Cardiac muscle cell (in vitro differentiated cells and primary cell): ENCODE data around the gene SCAF1. TPM values are rescaled to one million over a fixed set of nuclear protein-coding genes. Genes with fewer than 3 reads are reported as not detected.

Experiments used
- DNase-seq, 2 donors: peaks; one replicate each; pipeline versions ENCODE4 v3.0.0 to v3.0.0-alpha.2; 2010 to 2017; ENCODE audit warnings: low read depth in 1 of 2, low spot score in 1 of 2
- H3K27ac ChIP-seq: fragments of 200-600 bp; sonication (generic); 2 replicates; pipeline ENCODE4 v1.5.1; 2016
- H3K27me3 ChIP-seq: fragments of 200-600 bp; sonication (generic); 2 replicates; pipeline ENCODE4 v1.6.0; 2016; ENCODE audit warnings: control low read depth
- H3K36me3 ChIP-seq: fragments of 200-600 bp; sonication (generic); 2 replicates; pipeline ENCODE4 v1.5.1; 2016; ENCODE audit warnings: control low read depth
- H3K4me1 ChIP-seq: fragments of 200-600 bp; sonication (generic); 2 replicates; pipeline ENCODE4 v1.8.1; 2017; ENCODE audit warnings: low read depth, mild to moderate bottlenecking, mixed run types
- H3K4me3 ChIP-seq: fragments of 200-600 bp; sonication (generic); 2 replicates; pipeline ENCODE4 v1.5.1; 2016; ENCODE audit warnings: mild to moderate bottlenecking
- H3K9me3 ChIP-seq: fragments of 200-600 bp; sonication (generic); 2 replicates; pipeline ENCODE4 v1.5.1; 2017; ENCODE audit warnings: low read depth, mild to moderate bottlenecking, control low read depth
- polyA plus RNA-seq: library from polyadenylated mRNA; unstranded; fragments of >200 nt; fragmentation: Nextera tagmentation; extraction: Ambion mirVana; gene quantifications from 2 replicates; pipeline ENCODE4 v1.2.1, GENCODE V29; 2016
- total RNA-seq: library from RNA; depleted of rRNA; stranded (reverse); fragments of >200 nt; gene quantifications from 2 replicates; pipeline ENCODE4 v1.2.3, GENCODE V29; 2016
- TF ChIP-seq, protein P1 (sequence below): IDR thresholded peaks from 2 replicates; pipeline ENCODE4 v1.5.1; 2012; ENCODE audit warnings: low read depth, mild to moderate bottlenecking, low read length

The SCAF1 gene
- total and polyA plus RNA-seq, 2 experiments from 2014 or later, result 16.4 to 71.0 TPM

DNA sequence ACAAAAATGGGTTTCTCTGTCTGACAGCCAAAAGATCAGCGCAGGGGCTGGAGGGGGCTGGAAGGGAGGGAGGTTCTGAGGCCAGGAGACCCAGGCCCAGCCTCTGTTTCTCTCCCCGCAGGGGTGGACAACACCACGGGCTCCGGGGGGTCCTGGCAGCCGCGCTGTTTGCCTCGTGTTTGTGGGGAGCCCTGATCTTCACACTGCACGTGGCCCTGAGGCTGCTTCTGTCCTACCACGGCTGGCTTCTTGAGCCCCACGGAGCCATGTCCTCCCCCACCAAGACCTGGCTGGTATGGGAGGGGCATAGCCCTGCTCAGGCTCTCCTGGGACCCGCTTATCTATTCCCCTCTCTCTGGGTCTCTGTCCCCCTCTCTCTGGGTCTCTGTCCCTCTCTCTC, 58.6 kb downstream of the SCAF1 start:
- TF ChIP-seq, protein P1, sequence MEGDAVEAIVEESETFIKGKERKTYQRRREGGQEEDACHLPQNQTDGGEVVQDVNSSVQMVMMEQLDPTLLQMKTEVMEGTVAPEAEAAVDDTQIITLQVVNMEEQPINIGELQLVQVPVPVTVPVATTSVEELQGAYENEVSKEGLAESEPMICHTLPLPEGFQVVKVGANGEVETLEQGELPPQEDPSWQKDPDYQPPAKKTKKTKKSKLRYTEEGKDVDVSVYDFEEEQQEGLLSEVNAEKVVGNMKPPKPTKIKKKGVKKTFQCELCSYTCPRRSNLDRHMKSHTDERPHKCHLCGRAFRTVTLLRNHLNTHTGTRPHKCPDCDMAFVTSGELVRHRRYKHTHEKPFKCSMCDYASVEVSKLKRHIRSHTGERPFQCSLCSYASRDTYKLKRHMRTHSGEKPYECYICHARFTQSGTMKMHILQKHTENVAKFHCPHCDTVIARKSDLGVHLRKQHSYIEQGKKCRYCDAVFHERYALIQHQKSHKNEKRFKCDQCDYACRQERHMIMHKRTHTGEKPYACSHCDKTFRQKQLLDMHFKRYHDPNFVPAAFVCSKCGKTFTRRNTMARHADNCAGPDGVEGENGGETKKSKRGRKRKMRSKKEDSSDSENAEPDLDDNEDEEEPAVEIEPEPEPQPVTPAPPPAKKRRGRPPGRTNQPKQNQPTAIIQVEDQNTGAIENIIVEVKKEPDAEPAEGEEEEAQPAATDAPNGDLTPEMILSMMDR, result no peak
- Histone ChIP-seq H3K27me3 (no peaks in the 10 kb centered on the region), H3K4me3 (no peak overlapping the region), H3K27ac (no peak overlapping the region), H3K4me1 (no peaks in the 10 kb centered on the region), H3K9me3 (no peaks in the 10 kb centered on the region), H3K36me3 (no peaks in the 10 kb centered on the region)
- DNase-seq, result no peak

DNA sequence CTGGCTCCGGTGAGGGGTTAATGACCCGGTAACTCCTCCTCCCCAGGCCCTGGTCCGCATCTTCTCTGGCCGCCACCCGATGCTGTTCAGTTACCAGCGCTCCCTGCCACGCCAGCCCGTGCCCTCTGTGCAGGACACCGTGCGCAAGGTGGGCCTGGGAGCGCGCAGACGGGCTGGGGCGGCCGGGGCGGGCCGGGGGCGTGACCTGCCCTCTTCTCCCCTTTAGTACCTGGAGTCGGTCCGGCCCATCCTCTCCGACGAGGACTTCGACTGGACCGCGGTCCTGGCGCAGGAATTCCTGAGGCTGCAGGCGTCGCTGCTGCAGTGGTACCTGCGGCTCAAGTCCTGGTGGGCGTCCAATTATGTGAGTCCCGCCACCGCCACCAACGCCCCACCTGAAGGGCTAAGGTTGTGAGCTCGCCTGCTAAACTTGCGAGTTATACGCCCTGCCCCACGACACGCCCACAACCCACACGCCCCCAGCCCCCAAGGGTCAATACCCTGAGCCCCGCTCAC, 59.3 kb downstream of the SCAF1 start:
- Histone ChIP-seq H3K4me1 (no peaks in the 10 kb centered on the region), H3K36me3 (no peaks in the 10 kb centered on the region), H3K27me3 (no peaks in the 10 kb centered on the region), H3K27ac (no peak overlapping the region), H3K4me3 (no peak overlapping the region), H3K9me3 (no peaks in the 10 kb centered on the region)
- TF ChIP-seq, protein P1, result no peak
- no peak for DNase-seq

DNA sequence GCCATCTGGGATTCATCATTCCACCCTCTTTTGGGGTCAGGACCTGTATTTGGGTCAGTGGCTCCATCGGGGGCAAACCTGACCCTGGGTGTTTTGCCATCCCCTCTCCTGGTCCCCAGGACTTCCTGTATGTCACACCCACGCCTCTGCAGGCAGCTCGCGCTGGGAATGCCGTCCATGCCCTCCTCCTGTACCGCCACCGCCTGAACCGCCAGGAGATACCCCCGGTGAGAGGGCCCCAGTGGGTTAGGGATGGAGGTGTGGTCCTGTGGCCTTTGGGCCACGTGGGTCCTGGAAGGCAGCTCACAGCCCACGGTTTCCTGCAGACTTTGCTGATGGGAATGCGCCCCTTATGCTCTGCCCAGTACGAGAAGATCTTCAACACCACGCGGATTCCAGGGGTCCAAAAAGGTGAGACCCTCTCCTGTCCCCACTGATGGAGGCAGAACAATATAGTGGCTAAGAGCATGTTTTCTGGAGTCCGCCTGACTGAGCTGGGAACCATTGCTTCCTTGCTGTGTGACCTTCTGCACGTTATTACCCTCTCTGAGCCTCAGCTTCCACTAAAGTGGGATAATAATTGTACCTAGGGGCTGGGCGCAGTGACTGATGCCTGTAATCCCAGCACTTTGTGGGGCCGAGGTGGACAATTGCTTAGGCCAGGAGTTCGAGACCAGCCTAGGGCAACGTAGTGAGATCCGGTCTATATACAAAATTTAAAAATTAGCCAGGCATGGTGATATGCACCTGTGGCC, 63.1 kb downstream of the SCAF1 start:
- DNase-seq, result no peak
- H3K27ac ChIP-seq, result no peak overlapping the region
- no peaks in the 10 kb centered on the region for H3K9me3 ChIP-seq

DNA sequence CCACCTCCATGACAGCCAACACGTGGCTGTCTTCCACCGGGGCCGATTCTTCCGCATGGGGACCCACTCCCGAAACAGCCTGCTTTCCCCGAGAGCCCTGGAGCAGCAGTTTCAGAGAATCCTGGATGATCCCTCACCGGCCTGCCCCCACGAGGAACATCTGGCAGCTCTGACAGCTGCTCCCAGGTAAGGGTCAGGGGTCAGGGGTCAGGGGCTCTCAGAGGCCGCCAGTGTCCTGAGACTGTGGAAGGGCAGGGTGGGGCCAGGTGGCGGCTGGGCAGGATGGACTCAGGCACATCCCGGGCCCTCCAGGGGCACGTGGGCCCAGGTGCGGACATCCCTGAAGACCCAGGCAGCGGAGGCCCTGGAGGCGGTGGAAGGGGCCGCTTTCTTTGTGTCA, 63.9 kb downstream of the SCAF1 start:
- no peak overlapping the region for H3K27ac ChIP-seq
- no peaks in the 10 kb centered on the region for H3K36me3 ChIP-seq
- no peak overlapping the region for H3K4me3 ChIP-seq
- no peaks in the 10 kb centered on the region for H3K27me3 ChIP-seq
- no peaks in the 10 kb centered on the region for H3K9me3 ChIP-seq
- TF ChIP-seq, protein P1, result no peak
- no peak for DNase-seq
- H3K4me1 ChIP-seq, result no peaks in the 10 kb centered on the region

More for the DNA sequence above, 63.1 kb downstream of the SCAF1 start:
- Histone ChIP-seq H3K27me3 (no peaks in the 10 kb centered on the region), H3K36me3 (no peaks in the 10 kb centered on the region), H3K4me1 (no peaks in the 10 kb centered on the region), H3K4me3 (no peak overlapping the region)
- TF ChIP-seq, protein P1, result no peak

Other genes with a start within 250 kb of the SCAF1 start
- gene PTH2, start 218.8 kb upstream of the SCAF1 start, total RNA-seq, result 2.8 and 6.2 TPM in 2 replicates
- gene PTH2, start 218.8 kb upstream of the SCAF1 start, polyA plus RNA-seq, result 10.0 and 15.8 TPM in 2 replicates
- 1.8 and 2.0 TPM in 2 replicates for gene GFY, start 216.8 kb upstream of the SCAF1 start, total RNA-seq
- gene GFY, start 216.8 kb upstream of the SCAF1 start, polyA plus RNA-seq, result 5.0 and 8.4 TPM in 2 replicates
- gene SLC17A7, start 200.7 kb upstream of the SCAF1 start, total RNA-seq, result 1.6 and 2.2 TPM in 2 replicates
- gene SLC17A7, start 200.7 kb upstream of the SCAF1 start, polyA plus RNA-seq, result 0.77 and 1.2 TPM in 2 replicates
- 145 and 200 TPM in 2 replicates for gene PIH1D1, start 190.4 kb upstream of the SCAF1 start, total RNA-seq
- gene PIH1D1, start 190.4 kb upstream of the SCAF1 start, polyA plus RNA-seq, result 139 and 156 TPM in 2 replicates
- gene ALDH16A1, start 189.0 kb upstream of the SCAF1 start, total RNA-seq, result 46.4 and 54.3 TPM in 2 replicates
- gene ALDH16A1, start 189.0 kb upstream of the SCAF1 start, polyA plus RNA-seq, result 24.1 and 37.3 TPM in 2 replicates
- gene FLT3LG, start 168.0 kb upstream of the SCAF1 start, total RNA-seq, result 0.28 and 2.0 TPM in 2 replicates
- 0.86 and 2.6 TPM in 2 replicates for gene FLT3LG, start 168.0 kb upstream of the SCAF1 start, polyA plus RNA-seq
- gene RPL13A, start 154.6 kb upstream of the SCAF1 start, total RNA-seq, result 2,232 and 2,350 TPM in 2 replicates
- gene RPL13A, start 154.6 kb upstream of the SCAF1 start, polyA plus RNA-seq, result 752 and 964 TPM in 2 replicates
- gene RPS11, start 145.8 kb upstream of the SCAF1 start, total RNA-seq, result 2,191 and 3,526 TPM in 2 replicates
- 619 and 678 TPM in 2 replicates for gene RPS11, start 145.8 kb upstream of the SCAF1 start, polyA plus RNA-seq
- gene FCGRT, start 129.5 kb upstream of the SCAF1 start, total RNA-seq, result 48.8 and 61.4 TPM in 2 replicates
- gene FCGRT, start 129.5 kb upstream of the SCAF1 start, polyA plus RNA-seq, result 54.7 and 62.2 TPM in 2 replicates
- gene RCN3, start 114.2 kb upstream of the SCAF1 start, total RNA-seq, result 12.8 and 15.2 TPM in 2 replicates
- 9.4 and 10.5 TPM in 2 replicates for gene RCN3, start 114.2 kb upstream of the SCAF1 start, polyA plus RNA-seq
- gene NOSIP, start 61.7 kb upstream of the SCAF1 start, total RNA-seq, result 120 and 132 TPM in 2 replicates
- 181 and 193 TPM in 2 replicates for gene NOSIP, start 61.7 kb upstream of the SCAF1 start, polyA plus RNA-seq
- gene PRRG2, start 60.9 kb upstream of the SCAF1 start, total RNA-seq, result 0.67 and 8.2 TPM in 2 replicates
- 0.10 and 0.29 TPM in 2 replicates for gene PRRG2, start 60.9 kb upstream of the SCAF1 start, polyA plus RNA-seq
- 18.2 and 24.7 TPM in 2 replicates for gene PRR12, start 51.0 kb upstream of the SCAF1 start, total RNA-seq
- gene PRR12, start 51.0 kb upstream of the SCAF1 start, polyA plus RNA-seq, result 3.9 and 5.1 TPM in 2 replicates
- gene RRAS, start 2.1 kb upstream of the SCAF1 start, total RNA-seq, result 41.3 and 42.6 TPM in 2 replicates
- gene RRAS, start 2.1 kb upstream of the SCAF1 start, polyA plus RNA-seq, result 80.1 and 88.1 TPM in 2 replicates
- 137 and 145 TPM in 2 replicates for gene IRF3, start 23.6 kb downstream of the SCAF1 start, total RNA-seq
- 37.6 and 38.4 TPM in 2 replicates for gene IRF3, start 23.6 kb downstream of the SCAF1 start, polyA plus RNA-seq
- gene BCL2L12, start 23.7 kb downstream of the SCAF1 start, total RNA-seq, result 39.4 and 41.3 TPM in 2 replicates
- gene BCL2L12, start 23.7 kb downstream of the SCAF1 start, polyA plus RNA-seq, result 55.5 and 59.4 TPM in 2 replicates
- 494 and 516 TPM in 2 replicates for gene PRMT1, start 35.1 kb downstream of the SCAF1 start, total RNA-seq
- 398 and 431 TPM in 2 replicates for gene PRMT1, start 35.1 kb downstream of the SCAF1 start, polyA plus RNA-seq
- gene ADM5, start 47.4 kb downstream of the SCAF1 start, total RNA-seq, result 3.6 and 5.1 TPM in 2 replicates
- gene ADM5, start 47.4 kb downstream of the SCAF1 start, polyA plus RNA-seq, result 1.1 and 2.2 TPM in 2 replicates
- 29.0 and 33.8 TPM in 2 replicates for gene CPT1C, start 48.9 kb downstream of the SCAF1 start, total RNA-seq
- 26.5 and 31.7 TPM in 2 replicates for gene CPT1C, start 48.9 kb downstream of the SCAF1 start, polyA plus RNA-seq
- gene TSKS, start 121.1 kb downstream of the SCAF1 start, total RNA-seq, result 0.09 TPM in 1 of 2 replicates, not detected in the other
- not detected in 2 replicates for gene TSKS, start 121.1 kb downstream of the SCAF1 start, polyA plus RNA-seq
- 152 and 153 TPM in 2 replicates for gene AP2A1, start 124.8 kb downstream of the SCAF1 start, total RNA-seq
- gene AP2A1, start 124.8 kb downstream of the SCAF1 start, polyA plus RNA-seq, result 64.2 and 78.0 TPM in 2 replicates
- 37.8 and 60.8 TPM in 2 replicates for gene FUZ, start 171.1 kb downstream of the SCAF1 start, total RNA-seq
- 35.6 and 39.0 TPM in 2 replicates for gene FUZ, start 171.1 kb downstream of the SCAF1 start, polyA plus RNA-seq
- 68.7 and 83.7 TPM in 2 replicates for gene MED25, start 176.1 kb downstream of the SCAF1 start, total RNA-seq
- 69.9 and 73.2 TPM in 2 replicates for gene MED25, start 176.1 kb downstream of the SCAF1 start, polyA plus RNA-seq
- 290 and 380 TPM in 2 replicates for gene PTOV1, start 208.9 kb downstream of the SCAF1 start, total RNA-seq
- gene PTOV1, start 208.9 kb downstream of the SCAF1 start, polyA plus RNA-seq, result 445 and 583 TPM in 2 replicates
- gene PNKP, start 225.4 kb downstream of the SCAF1 start, total RNA-seq, result 73.8 and 74.5 TPM in 2 replicates
- 69.7 and 98.4 TPM in 2 replicates for gene PNKP, start 225.4 kb downstream of the SCAF1 start, polyA plus RNA-seq
- 27.5 and 36.9 TPM in 2 replicates for gene AKT1S1, start 235.1 kb downstream of the SCAF1 start, total RNA-seq
- 45.4 and 66.2 TPM in 2 replicates for gene AKT1S1, start 235.1 kb downstream of the SCAF1 start, polyA plus RNA-seq
- 25.4 and 26.8 TPM in 2 replicates for gene TBC1D17, start 235.5 kb downstream of the SCAF1 start, total RNA-seq
- 38.0 and 52.5 TPM in 2 replicates for gene TBC1D17, start 235.5 kb downstream of the SCAF1 start, polyA plus RNA-seq